Measurements from ENCODE around the gene KIAA1755. TPM values are rescaled to one million over a fixed set of nuclear protein-coding genes. Genes with fewer than 3 reads are reported as not detected.
"Not testable (repeated sequence)": the region's sequence is repeated elsewhere in the genome, so short reads cannot be mapped to it uniquely, and the experiment has no call there.

Gene KIAA1755
- polyA plus RNA-seq, 3 donors = 2.0 to 3.1 (median 2.8) TPM

DNA sequence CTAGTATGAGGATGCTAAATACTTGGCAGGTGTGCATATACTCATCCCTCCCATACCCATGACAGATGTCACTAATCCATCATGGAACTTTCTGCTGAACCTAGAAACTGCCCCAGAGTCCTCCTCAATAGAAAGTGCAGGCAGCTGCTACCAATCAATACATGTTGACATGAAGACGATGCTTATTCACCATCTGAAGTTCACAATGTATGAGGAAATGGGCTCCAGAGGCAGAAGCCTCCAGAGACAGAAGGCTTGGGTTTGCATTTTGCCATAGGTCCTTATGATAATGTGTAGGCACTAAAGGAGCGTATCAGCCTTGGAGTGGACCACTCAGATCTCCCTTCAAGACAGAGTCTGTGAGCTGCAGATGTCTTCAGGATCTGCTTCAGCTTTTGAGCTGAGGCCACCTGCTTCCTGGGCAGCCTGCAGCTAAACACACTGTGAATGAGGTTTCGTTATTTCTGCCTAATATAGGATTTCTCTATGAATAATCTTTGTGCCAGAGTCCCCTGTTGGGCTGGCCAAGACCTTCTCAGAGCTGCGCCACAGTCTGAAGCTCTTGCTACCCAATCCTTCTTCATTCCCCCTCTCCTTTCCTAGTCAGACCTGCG lies 7.5 kb upstream of the KIAA1755 start:
- DNase-seq = no peak

DNA sequence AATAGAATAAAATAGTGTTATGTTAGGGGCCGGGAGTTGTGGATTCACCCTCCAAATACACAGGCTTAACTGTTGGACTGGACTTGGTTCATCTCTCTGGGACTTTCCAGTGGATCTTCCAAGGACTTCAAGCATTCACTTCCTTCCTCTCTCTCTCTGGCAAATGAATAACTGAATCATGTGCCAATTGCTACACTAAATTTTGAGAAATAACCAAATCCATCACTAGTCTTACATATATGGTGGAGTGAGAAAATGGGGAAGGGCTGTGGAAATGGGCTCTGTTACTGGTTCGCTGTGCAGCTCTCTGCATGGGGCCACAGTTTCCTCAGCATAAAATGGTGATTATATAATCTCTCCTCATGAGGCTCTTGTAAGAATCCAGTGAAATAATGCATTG lies 6.8 kb upstream of the KIAA1755 start:
- DNase-seq = no peak

DNA sequence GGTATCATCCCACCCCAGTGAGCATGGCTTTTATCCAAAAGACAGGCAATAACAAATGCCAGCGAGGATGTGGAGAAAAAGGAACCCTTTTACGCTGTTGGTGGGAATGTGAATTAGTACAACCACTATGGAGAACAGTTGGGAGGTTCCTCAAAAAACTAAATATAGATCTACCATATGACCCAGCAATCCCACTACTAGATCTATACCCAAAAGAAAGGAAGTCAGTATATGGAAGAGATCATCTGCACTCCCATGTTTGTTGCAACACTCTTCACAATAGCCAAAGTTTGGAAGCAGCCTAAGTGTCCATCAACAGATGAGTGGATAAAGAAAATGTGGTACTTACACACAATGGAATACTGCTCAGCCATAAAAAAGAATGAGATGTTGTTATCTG lies 5.9 kb upstream of the KIAA1755 start:
- DNase-seq = no peak

DNA sequence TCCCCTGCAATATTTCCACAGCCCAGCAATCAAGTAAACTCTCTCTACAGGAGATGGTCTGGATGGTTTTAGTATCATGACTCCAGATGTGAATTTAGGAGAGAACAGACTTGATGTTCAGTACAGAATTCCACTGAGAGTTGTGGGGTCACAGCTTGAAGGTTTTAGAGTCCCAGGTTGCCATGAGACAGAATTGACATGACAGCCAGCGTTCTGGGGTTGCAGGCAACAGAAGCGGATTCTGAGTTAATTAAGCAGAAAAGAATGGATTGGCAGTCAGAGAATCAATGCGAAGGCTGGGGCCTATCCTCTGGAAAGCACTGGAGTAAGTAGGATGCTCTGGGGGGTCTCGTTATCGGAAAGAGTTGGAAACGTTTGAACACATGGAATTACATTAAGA lies 2.4 kb upstream of the KIAA1755 start:
- no peak for DNase-seq

DNA sequence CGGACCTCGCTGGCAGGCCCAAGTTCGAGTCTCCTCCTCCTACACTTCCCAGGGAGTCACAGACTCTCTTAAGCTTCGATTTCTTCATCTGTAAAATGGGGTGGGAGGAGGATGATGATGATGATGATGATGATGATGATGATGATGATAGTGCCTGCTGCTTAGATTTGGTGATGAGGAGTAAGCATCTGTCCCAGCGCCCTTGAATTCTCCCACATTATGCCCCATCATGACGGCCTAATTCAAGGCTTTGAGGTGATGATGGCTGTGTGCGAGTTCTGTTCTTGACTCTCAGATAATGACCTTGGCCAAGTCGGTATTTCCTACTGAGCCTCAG lies 487 bp upstream of the KIAA1755 start:
- DNase-seq = no peak

DNA sequence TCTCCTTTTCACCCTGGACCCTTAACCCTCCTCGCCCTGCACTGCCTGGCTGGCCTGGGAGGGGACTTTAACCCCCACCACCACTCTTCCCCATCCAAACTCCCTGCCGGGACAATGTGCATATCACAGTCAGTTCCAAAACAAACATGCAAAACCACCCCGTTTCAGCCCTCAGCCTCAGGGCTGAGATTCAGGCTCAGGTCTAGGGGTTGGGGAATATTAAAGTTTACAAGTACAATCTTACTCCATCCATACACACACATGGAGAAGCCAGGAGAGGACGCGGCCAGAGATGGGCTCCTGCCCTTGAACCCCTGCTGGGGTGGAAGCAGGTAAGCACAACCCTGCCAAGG lies 534 bp downstream of the KIAA1755 start:
- DNase-seq = no peak

DNA sequence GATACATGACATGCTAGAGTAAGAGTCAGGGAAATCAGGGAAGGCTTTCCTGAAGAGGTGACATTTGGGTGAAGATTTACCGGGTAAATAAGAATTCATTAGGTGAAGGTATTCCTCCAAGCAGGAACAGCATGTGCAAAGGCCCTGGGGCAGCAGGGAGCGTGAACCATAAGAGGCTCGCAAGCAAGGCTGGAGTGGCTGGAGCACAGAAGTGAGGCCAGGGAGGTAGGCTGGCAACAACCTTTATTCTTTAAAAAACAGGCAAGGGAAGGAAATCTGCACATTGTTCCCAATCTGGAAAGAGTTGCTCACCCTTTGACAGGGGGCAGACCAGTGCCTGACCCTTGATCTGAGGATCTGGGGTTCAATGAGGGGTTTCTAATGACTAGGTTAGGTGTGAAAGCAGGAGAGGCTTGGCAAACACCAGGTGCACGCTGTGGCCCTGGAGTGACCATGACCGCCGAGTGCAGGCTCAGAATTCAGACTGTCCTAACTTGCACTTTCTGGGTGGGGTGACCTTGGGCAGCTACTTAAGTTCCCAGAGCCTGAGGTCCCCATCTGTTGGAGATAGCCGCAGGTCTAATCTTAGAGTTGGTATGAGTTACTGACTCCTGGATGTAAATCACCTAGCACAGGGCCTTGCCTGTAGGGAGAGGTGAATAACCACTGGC lies 1.9 kb downstream of the KIAA1755 start:
- DNase-seq = no peak

DNA sequence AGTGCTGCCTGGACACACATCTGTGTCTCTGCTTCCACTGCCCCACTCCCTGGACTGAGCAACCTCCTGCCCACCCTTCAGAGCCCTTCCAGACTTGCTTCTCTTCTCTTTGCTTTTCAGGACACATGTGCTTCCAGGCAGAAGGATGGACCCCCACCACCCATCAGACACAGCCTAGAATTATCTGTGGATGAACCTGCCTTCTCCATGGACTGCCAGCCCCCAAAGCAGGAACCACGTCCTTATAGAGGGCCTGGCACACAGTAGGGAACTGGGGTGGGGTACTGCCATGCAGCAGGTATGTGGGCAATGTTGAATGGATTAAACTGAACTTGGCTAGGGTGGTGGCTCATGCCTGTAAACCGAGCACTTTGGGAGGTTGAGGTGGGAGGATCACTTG lies 3.6 kb downstream of the KIAA1755 start:
- DNase-seq = no peak

DNA sequence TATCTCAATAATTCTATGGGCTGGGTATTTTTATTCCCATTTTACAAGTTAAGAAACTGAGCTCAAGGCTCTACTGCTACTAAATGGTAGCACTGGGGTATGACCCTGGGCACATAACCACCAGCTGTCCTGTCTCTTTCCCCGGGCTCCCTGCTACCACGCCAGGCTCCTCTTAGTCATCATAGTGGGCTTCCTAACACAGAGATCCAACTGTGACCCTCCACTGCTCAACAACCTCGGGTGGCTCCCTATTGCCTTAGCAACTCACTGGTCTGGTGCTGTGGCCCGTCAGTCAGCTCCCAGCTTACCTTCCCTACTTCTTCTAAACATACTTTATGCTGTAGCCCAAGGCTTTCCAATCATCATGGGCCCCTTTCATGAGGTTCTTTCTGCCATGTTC lies 4.5 kb downstream of the KIAA1755 start:
- DNase-seq = no peak

DNA sequence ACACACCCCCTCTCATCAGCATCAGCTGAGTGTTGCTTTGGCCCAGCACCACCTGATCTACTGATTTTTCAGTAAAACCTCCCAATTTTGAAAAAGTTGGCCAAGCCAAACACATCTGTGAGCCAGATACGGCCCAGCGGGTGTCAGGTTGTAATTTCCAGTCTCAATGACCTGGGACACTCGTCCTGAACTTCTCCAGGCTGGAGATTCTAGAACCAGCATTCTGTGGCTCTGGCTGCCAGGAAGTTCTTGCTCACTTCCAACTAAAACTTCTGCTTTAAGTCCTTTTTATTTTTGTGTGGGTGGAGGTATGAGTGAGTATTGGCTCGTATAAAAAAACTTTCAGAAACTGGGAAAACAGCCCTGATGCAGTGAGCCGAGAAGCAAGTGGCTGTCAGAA lies 5.1 kb downstream of the KIAA1755 start:
- no peak for DNase-seq

DNA sequence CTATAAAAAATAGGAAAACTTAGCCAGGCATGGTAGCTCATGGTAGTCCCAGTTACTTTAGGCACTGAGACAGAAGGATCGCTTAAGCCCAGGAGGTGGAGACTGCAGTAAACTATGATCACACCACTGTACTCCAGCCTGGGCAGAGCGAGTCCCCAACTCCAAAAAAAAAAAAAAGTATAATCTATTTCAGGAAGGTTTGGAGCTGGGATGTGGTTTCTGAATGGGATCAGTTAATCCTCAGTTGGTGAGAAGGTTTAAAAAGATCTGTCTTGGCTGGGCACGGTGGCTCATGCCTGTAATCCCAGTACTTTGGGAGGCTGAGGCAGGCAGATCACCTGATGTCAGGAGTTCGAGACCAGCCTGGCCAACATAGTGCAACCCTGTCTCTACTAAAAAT lies 5.9 kb downstream of the KIAA1755 start:
- not testable (repeated sequence) for DNase-seq

DNA sequence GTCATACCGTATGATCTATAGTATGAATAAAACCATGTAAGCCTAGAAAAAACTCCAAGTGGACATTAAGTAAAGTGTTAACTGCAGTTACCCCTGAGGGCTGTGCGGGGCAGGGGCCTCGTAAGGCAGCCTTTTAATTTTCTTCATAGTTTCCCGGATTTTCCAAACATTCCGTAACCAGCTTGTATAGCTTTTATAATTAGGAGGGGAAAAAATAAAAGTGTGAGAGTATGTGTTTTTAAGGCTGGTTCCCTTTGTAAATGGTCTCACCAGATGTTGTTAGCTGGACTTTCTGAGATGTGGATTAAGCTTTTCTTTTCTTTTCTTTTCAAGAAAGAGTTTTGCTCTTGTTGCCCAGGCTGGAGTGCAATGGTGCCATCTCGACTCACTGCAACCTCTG lies 7.0 kb downstream of the KIAA1755 start:
- DNase-seq = no peak

DNA sequence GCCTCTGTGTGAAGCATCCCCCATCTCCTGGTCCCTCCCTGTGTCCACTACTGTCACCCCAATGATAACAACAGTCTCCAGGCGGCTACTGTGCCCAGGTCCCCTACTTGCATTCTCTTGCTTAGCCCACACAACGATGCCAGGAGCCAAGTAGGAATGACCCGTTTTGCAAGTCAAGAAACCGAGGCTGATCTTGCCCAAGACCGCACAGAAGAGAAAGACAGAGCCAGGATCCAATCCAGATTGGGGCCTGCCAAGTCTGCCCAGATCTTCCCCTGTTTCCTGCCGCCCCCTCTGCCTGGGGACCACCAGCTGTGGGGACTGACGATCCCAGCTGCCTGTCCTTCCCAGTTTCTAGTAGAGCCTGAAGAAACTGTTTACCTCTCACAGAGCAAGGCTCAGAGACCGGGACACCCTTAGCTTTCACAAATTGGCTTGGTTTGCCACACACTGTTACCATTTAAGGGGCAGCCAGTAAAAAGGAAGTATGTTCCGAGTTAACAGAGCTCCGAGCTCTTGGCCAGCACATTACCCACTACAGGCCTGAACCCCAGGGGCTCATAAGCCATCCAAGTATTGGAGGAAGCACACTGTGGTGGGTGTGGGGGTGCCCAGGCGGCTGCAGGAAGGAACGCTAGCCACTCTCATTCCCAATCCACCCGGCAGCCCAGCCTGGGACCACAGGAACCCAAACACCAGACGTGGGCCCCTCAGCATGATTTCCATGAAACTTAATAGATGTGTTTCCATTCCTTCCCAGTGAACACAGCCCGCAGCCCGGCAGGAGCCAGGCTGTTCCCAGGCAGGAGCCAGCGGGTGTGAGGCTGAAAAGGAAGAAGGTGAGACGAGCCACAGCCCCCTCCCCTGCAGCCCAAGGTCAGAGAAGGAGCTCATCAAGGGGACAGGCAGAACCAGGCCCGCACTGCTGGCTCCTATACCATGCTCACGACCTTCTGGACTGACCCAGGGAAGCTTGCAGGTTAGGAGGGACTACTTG lies 7.9 kb downstream of the KIAA1755 start:
- no peak for DNase-seq

DNA sequence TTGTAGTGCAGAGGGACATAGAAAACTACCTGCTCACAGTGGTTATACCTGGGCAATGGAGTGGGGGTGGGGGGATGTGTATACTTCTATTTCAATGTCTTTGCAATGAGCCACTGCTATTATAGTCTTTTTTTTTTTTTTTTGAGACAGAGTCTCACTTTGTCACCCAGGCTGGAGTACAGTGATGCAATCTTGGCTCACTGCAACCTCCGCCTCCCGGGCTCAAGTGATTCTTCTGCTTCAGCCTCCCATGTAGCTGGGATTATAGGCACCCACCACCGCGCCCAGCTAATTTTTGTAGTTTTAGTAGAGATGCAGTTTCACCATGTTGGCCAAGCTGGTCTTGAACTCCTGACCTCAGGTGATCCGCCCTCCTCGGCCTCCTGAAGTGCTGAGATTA lies 9.1 kb downstream of the KIAA1755 start:
- not testable (repeated sequence) for DNase-seq

DNA sequence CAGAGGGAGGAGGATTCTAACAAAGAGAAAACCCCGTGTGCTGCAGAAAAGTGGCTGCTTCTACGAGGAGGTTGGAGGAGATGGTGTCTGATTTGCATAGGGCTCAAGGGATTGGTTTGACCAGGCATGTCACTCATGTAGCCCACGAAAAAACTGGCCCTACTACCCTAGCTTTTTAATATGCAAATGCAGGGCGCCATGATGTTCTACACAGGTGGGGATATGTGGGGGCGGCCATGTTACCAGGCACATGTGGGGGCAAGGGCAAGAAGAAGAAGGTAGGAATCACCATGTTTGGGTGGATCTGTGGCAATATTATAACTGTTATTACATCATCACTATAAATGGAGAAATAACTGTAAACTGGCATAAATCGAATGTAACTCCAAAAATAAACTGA lies 9.9 kb downstream of the KIAA1755 start:
- no peak for DNase-seq

DNA sequence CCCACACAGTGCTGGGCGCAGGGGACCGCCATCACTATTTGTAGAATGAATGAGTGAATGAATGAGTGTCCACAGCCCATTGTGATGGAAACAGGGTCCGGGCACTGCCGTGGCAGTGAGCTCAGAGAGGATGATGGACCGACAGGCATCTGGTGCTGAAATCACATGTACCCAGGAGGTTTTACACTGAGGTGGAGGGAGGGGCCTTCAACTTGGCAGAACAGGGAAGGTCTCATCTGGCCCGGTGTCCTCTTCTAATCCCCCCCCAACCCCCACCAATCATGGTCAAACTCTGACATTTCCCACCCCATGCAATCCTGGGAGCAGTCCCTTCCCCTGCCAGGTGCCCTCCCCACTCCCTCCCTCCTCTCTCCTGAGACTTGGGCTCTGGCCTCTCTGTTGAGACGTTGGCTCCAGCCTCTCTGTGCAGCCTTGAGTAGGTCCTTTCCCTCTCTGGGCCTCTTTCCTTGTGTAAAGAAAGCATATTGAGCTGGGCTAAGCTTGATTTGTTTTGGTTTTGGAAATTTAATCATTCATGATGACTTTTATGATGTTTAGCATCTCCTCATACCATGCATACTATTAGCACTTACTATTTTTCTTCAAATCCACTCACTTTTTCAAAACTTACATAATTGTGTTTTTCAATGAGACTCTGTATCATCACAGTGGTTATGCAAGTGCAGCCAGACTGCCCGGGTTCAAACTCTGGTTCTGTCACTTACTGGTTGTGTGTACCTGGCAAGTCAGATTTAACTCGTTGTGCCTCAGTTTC lies 10.8 kb downstream of the KIAA1755 start:
- no peak for DNase-seq

DNA sequence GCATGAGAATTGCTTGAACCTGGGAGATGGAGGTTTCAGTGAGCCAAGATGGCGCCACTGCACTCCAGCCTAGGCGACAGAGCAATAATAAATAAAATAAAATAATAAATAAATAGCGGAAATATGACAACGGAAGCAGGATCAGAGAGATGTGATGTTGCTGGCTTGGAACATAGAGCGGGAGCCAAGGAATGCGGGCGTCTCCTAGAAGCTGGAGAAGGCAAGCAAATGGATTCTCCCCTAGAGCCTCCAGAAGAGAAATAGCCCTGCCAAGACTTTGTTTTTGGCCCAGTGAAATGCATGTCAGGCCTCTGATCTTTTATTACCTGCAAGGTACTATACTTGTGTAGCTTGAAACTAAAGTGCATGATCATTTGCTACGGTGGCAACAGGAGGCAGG lies 12.4 kb downstream of the KIAA1755 start:
- DNase-seq = no peak

DNA sequence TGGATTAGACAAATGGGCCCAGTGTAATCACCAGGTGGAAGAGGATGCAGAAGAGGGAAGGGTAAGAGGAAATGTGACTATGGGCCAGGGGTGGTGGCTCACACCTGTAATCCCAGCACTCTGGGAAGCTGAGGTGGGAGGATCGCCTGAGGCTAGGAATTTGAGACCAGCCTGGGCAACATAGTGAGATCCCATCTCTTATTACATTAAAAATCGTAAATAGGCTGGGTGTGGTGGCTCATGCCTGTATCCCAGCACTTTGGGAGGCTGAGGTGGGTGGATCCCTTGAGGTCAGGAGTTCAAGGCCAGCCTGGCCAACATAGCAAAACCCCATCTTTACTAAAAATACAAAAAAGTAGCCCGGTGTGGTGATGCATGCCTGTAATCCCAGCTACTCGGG lies 12.8 kb downstream of the KIAA1755 start:
- DNase-seq = not testable (repeated sequence)

DNA sequence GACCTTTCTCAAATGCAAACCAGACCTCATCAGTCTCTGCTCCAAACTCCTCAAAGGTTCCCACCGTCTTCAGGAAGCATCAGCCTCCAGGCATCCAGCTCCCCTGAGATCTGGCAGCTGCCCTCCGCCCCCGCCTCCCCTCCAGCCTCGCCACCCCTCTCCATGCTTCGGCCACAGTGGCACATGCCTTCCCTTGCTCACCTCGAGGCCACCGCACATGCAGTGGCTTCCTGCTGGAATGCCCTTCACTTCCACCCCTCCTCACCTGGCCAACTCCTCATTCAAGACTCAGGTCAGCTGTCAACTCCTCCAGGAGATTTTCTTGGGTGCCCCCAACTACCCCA lies 13.4 kb downstream of the KIAA1755 start:
- no peak for DNase-seq

DNA sequence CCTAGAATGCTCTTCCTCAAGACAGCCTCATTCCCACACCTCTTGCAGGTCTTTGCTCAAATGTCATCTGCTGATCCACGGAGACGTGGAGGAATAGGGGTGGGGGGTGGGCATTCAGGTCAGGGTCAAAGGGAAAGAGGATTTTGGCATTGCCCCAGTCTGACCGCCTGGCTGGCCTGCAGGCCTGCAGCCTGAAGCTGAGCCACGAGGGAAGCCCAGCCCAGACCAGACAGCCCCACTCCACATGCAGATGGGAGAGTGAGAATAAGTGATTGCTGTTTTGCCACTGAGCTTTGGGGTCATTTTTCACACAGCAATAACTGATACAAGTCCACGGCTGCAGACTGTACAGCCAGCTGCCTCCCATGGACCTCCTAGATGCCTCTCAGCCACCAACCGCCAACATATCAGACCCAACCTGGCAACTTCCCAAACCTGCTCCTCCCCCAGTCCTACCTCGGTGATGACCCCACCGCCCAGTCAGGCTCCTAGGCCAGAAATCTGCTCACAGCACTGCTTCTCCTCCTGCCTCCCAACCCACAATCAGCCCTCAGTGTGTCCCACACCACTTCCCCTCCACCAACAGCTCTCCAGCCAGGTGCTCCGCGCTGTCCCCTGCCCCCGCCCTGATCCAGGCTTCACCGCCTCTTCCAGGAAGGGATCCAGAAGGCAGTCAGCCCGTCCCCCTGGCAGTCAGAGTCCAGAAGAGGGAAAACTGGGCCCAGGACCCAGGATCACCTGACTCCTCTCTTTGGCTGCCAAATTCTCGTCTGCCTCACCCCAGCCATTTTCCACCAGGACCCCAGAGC lies 14.0 kb downstream of the KIAA1755 start:
- DNase-seq = no peak

DNA sequence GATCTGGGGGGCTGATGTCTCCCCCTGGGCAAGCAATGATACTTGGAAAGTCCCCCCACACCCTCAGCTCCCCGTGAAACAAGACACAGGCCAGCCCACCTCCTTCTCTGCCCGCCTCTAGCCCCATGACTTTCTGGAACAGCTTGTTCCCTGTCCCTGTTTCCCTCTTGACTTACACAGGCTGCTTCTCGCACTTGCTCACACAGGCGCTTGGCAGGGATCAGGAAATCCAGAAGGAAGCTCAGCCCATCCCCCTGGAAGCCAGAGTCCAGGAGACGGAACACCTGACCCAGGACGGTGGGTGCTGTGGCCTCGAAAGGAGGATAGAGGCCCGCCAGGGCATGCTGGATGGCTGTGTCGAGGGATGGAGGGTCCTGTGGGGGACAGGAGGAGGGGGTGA lies 14.8 kb downstream of the KIAA1755 start:
- no peak for DNase-seq

DNA sequence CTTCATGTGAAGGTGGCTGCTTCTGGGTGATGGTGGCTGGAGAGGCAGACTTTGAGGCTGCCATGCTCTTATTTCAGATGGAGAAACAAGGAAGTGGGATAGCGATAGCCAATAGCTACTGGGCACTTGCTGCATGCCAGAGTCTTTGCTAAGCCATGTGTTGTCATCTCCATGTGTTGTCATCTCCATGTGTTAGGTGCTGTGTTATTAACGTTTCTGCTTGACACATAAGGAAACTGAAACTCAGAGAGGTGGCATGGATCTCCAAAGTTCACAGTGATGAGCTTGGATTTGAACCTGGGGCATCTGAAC lies 16.9 kb downstream of the KIAA1755 start:
- no peak for DNase-seq

Measured in renal pelvis (tissue), 4 donors.